Measurements from ENCODE around the gene PTPRF.

Gene PTPRF

DNA sequence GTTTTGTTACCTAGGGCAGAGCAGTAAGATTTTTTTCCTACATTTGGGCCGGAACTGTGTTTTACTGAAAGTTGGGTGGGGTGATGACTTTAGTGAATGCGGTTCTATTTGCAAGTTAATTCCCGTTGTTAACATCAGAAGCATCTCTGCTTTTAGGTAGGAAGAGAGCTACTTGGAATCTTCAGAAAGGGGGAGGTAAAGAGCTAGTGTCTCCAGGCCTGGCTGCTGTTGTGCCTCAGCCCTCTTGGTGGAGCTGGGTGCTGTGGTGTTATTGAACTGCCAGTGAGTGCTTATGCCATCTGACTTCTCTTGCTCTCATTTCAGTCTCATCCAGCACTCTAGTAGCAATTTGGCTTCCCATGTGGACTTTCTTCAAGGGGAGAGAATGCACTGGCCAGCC is 122.7 kb downstream of the PTPRF start:
- Histone ChIP-seq H3K27me3 (no peaks in the 10 kb centered on the region), H3K9me3 (no peaks in the 10 kb centered on the region), H3K36me3 (peaks cover 32 to 49% (median 42%) of the 10 kb centered on the region in 3 donors), H3K4me1 (peaks cover 0 to 27% (median 14%) of the 10 kb centered on the region in 4 donors), H3K4me3 (no peak overlapping the region), H3K27ac (no peak overlapping the region)
- no peak for DNase-seq
- intact Hi-C loops (cut with DNase I; ENCODE audit: low total_unique reads) = no loop called here
- no peak for TF ChIP-seq CTCF (IDR thresholded peaks at IDR 0.05)

GRCh38 chr1:43653893-43654292 is 123.2 kb downstream of the PTPRF start:
- Histone ChIP-seq H3K27me3 (no peaks in the 10 kb centered on the region), H3K36me3 (peaks cover 37 to 54% (median 46%) of the 10 kb centered on the region in 3 donors), H3K4me3 (no peak overlapping the region), H3K9me3 (no peaks in the 10 kb centered on the region), H3K27ac (no peak overlapping the region), H3K4me1 (peaks cover 0 to 26% (median 13%) of the 10 kb centered on the region in 4 donors)
- intact Hi-C loops (cut with DNase I; ENCODE audit: low total_unique reads) = no loop called here
- TF ChIP-seq CTCF (IDR thresholded peaks at IDR 0.05) = no peak
- DNase-seq = no peak

GRCh38 chr1:43655953-43656352 is 125.3 kb downstream of the PTPRF start:
- no peak for TF ChIP-seq CTCF (IDR thresholded peaks at IDR 0.05)
- no peaks in the 10 kb centered on the region for H3K9me3 ChIP-seq
- no peaks in the 10 kb centered on the region for H3K27me3 ChIP-seq
- DNase-seq = no peak
- H3K4me1 ChIP-seq = peaks cover 0 to 18% (median 9%) of the 10 kb centered on the region in 4 donors
- intact Hi-C loops (cut with DNase I; ENCODE audit: low total_unique reads) = no loop called here
- H3K36me3 ChIP-seq = peaks cover 54 to 75% (median 66%) of the 10 kb centered on the region in 3 donors
- H3K27ac ChIP-seq = no peak overlapping the region
- no peak overlapping the region for H3K4me3 ChIP-seq

DNA sequence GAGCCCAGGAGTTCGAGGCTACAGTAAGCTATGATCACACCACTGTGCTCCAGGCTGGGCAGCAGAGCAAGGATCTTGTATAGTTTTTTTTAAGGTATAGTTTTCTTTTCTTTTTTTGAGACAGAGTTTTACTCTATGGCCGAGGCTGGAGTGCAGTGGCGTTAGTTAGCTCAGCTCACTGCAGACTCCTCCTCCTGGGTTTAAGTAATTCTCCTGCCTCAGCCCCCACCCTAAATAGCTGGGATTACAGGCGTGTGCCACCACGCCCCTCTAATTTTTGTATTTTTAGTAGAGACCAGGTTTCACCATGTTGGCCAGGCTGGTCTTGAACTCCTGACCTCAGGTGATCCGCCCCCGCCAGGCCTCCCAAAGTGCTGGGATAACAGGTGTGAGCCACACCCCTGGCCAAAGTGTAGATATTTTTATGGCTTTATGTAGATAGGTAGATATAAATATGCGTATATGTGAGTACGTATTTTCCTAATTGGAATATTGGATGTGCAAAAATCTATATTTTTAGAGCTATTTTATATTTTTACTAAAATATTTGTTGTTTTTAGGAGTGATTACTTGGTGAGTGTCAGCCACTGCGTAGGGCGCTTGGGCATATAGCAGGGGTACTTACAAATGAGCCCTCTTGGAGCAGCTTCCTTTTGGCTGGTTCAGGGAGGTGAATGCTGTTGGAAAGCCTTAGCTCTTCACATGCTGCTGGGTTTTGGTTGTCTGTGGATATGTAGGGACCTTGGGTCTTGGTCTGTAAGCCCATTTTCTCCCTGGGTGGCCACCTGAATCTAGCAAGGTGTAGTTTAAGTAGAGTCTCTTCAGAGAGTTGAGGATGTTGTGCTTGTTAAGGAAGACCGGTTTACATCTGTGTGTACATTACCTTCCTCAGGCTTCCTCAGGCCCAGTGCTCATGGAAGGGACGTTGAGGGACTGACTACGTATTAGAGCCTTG is 128.8 kb downstream of the PTPRF start:
- H3K9me3 ChIP-seq = no peaks in the 10 kb centered on the region
- intact Hi-C loops (cut with DNase I; ENCODE audit: low total_unique reads) = no loop called here
- no peak overlapping the region for H3K4me3 ChIP-seq
- DNase-seq = no peak
- no peaks in the 10 kb centered on the region for H3K27me3 ChIP-seq
- H3K27ac ChIP-seq = no peak overlapping the region
- peaks cover 76 to 99% (median 86%) of the 10 kb centered on the region in 3 donors for H3K36me3 ChIP-seq
- TF ChIP-seq CTCF (IDR thresholded peaks at IDR 0.05) = no peak
- no peaks in the 10 kb centered on the region for H3K4me1 ChIP-seq

GRCh38 chr1:43660355-43660754 is 129.7 kb downstream of the PTPRF start:
- TF ChIP-seq CTCF (IDR thresholded peaks at IDR 0.05) = no peak
- Histone ChIP-seq H3K4me3 (no peak overlapping the region), H3K27me3 (no peaks in the 10 kb centered on the region), H3K9me3 (no peaks in the 10 kb centered on the region), H3K27ac (no peak overlapping the region), H3K4me1 (no peaks in the 10 kb centered on the region), H3K36me3 (peaks cover 79 to 100% (median 90%) of the 10 kb centered on the region in 3 donors)
- intact Hi-C loops (cut with DNase I; ENCODE audit: low total_unique reads) = no loop called here
- DNase-seq = no peak

All from tibial artery (tissue), 4 donors.